ENCODE results near the gene HERC3.

The HERC3 gene

GRCh38 chr4:88705223-88705622 lies 112.9 kb downstream of the HERC3 start:
- Histone ChIP-seq H3K4me1 (ENCODE audit: insufficient read depth, low read length) (no peaks in the 10 kb centered on the region), H3K36me3 (ENCODE audit: insufficient read depth, low read depth, low read length) (no peaks in the 10 kb centered on the region), H3K9me3 (ENCODE audit: insufficient read depth, low read depth, low read length) (no peaks in the 10 kb centered on the region), H3K27ac (ENCODE audit: low read length) (no peak overlapping the region), H3K27me3 (ENCODE audit: insufficient read depth, low read length) (no peaks in the 10 kb centered on the region), H3K4me3 (ENCODE audit: low read length) (no peak overlapping the region), H3K9ac (ENCODE audit: low read depth, low read length) (no peak overlapping the region)

- no peaks in the 10 kb centered on the region for H3K27me3 ChIP-seq (ENCODE audit: insufficient read depth, low read length)
- H3K36me3 ChIP-seq (ENCODE audit: insufficient read depth, low read depth, low read length) = no peaks in the 10 kb centered on the region
- H3K9me3 ChIP-seq (ENCODE audit: insufficient read depth, low read depth, low read length) = no peaks in the 10 kb centered on the region
- no peak overlapping the region for H3K27ac ChIP-seq (ENCODE audit: low read length)
- no peaks in the 10 kb centered on the region for H3K4me1 ChIP-seq (ENCODE audit: insufficient read depth, low read length)
- no peak overlapping the region for H3K9ac ChIP-seq (ENCODE audit: low read depth, low read length)
- no peak overlapping the region for H3K4me3 ChIP-seq (ENCODE audit: low read length)
These were observed 113.7 kb downstream of the HERC3 start for GRCh38 chr4:88705805-88706492.

GRCh38 chr4:88706574-88706973 lies 114.3 kb downstream of the HERC3 start:
- Histone ChIP-seq H3K4me3 (ENCODE audit: low read length) (no peak overlapping the region), H3K36me3 (ENCODE audit: insufficient read depth, low read depth, low read length) (no peaks in the 10 kb centered on the region), H3K27ac (ENCODE audit: low read length) (no peak overlapping the region), H3K4me1 (ENCODE audit: insufficient read depth, low read length) (no peaks in the 10 kb centered on the region), H3K27me3 (ENCODE audit: insufficient read depth, low read length) (no peaks in the 10 kb centered on the region), H3K9ac (ENCODE audit: low read depth, low read length) (no peak overlapping the region), H3K9me3 (ENCODE audit: insufficient read depth, low read depth, low read length) (no peaks in the 10 kb centered on the region)

DNA sequence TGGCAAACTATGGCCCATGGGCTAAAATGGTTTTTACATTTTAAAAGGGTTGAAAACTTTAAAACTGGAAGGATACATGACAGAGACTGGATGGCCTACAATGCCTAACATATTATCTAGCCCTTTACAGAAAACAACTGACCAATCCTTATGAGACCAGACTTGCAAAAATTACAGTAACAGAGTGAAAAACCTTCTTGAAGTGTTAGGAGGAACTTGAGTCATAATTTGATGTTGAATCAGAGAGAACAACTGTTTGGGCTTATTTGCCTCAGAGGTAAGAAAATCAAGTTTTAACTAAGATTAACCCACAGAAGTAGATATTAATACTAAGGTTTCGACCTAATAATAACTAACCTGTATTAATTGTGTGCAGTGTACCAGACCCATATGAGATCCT lies 117.7 kb downstream of the HERC3 start:
- Histone ChIP-seq H3K36me3 (ENCODE audit: insufficient read depth, low read depth, low read length) (no peaks in the 10 kb centered on the region), H3K4me3 (ENCODE audit: low read length) (no peak overlapping the region), H3K4me1 (ENCODE audit: insufficient read depth, low read length) (no peaks in the 10 kb centered on the region), H3K9me3 (ENCODE audit: insufficient read depth, low read depth, low read length) (no peaks in the 10 kb centered on the region), H3K27ac (ENCODE audit: low read length) (no peak overlapping the region), H3K9ac (ENCODE audit: low read depth, low read length) (no peak overlapping the region), H3K27me3 (ENCODE audit: insufficient read depth, low read length) (no peaks in the 10 kb centered on the region)

DNA sequence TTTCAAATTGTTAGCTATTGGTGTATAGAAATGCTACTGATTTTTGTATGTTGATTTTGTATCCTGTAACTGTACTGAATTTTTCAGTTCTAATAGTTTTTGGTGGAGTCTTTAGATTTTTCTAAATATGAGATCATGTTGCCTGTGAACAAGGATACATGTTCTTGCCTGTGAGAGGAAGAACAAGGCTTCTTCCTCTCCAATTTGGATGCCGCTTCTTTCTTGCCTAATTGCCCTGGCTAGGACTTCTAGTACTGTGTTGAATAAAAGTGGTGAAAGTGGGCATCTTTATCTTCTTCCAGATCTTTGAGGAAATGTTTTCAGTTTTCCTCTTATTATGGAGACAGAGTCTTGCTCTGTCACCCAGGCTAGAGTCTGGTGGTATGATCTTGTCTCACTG lies 121.5 kb downstream of the HERC3 start:
- no peak overlapping the region for H3K4me3 ChIP-seq (ENCODE audit: low read length)
- H3K27ac ChIP-seq (ENCODE audit: low read length) = no peak overlapping the region
- H3K9me3 ChIP-seq (ENCODE audit: insufficient read depth, low read depth, low read length) = peaks cover 19% of the 10 kb centered on the region; the same call in 1 of the 2 replicates
- H3K4me1 ChIP-seq (ENCODE audit: insufficient read depth, low read length) = no peaks in the 10 kb centered on the region
- H3K9ac ChIP-seq (ENCODE audit: low read depth, low read length) = no peak overlapping the region
- H3K27me3 ChIP-seq (ENCODE audit: insufficient read depth, low read length) = no peaks in the 10 kb centered on the region
- H3K36me3 ChIP-seq (ENCODE audit: insufficient read depth, low read depth, low read length) = peaks cover 3% of the 10 kb centered on the region; the same call in 1 of the 2 replicates

DNA sequence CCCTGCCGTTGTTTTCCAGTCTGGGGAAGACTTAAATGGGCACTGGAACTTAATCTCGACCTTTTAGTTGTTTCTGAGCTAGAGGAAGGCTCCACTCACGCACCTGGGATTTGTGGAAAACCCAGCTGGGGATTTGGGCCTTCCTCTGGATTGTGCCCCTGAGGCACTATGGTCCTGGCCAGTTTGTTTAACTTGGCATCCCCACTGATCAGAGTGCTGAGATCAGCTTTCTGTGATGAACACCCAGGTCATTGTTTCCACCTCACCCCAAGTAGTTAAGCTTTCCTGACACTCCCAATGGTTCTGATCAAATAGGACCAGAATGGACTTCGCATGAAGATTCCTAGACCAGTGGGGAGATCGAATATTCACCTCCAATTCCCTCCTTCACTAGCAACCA lies 125.8 kb downstream of the HERC3 start:
- H3K4me1 ChIP-seq (ENCODE audit: insufficient read depth, low read length) = no peaks in the 10 kb centered on the region
- no peak overlapping the region for H3K9ac ChIP-seq (ENCODE audit: low read depth, low read length)
- peaks cover 19% of the 10 kb centered on the region for H3K9me3 ChIP-seq (ENCODE audit: insufficient read depth, low read depth, low read length)
- H3K4me3 ChIP-seq (ENCODE audit: low read length) = no peak overlapping the region
- H3K36me3 ChIP-seq (ENCODE audit: insufficient read depth, low read depth, low read length) = peaks cover 3% of the 10 kb centered on the region; the same call in 1 of the 2 replicates
- H3K27me3 ChIP-seq (ENCODE audit: insufficient read depth, low read length) = no peaks in the 10 kb centered on the region
- no peak overlapping the region for H3K27ac ChIP-seq (ENCODE audit: low read length)

GRCh38 chr4:88719381-88719780 lies 127.1 kb downstream of the HERC3 start:
- peaks cover 3% of the 10 kb centered on the region; the same call in 1 of the 2 replicates for H3K36me3 ChIP-seq (ENCODE audit: insufficient read depth, low read depth, low read length)
- H3K27me3 ChIP-seq (ENCODE audit: insufficient read depth, low read length) = no peaks in the 10 kb centered on the region
- H3K4me3 ChIP-seq (ENCODE audit: low read length) = no peak overlapping the region
- H3K4me1 ChIP-seq (ENCODE audit: insufficient read depth, low read length) = no peaks in the 10 kb centered on the region; the same call in 1 of the 2 replicates
- H3K9me3 ChIP-seq (ENCODE audit: insufficient read depth, low read depth, low read length) = peaks cover 19% of the 10 kb centered on the region
- no peak overlapping the region for H3K27ac ChIP-seq (ENCODE audit: low read length)
- no peak overlapping the region for H3K9ac ChIP-seq (ENCODE audit: low read depth, low read length)

- Histone ChIP-seq H3K9me3 (ENCODE audit: insufficient read depth, low read depth, low read length) (peaks cover 19% of the 10 kb centered on the region), H3K27me3 (ENCODE audit: insufficient read depth, low read length) (no peaks in the 10 kb centered on the region), H3K36me3 (ENCODE audit: insufficient read depth, low read depth, low read length) (peaks cover 3% of the 10 kb centered on the region; the same call in 1 of the 2 replicates), H3K4me3 (ENCODE audit: low read length) (no peak overlapping the region), H3K9ac (ENCODE audit: low read depth, low read length) (no peak overlapping the region), H3K4me1 (ENCODE audit: insufficient read depth, low read length) (peaks cover 10% of the 10 kb centered on the region), H3K27ac (ENCODE audit: low read length) (no peak overlapping the region)
These were observed 128.5 kb downstream of the HERC3 start for GRCh38 chr4:88720451-88721428.

DNA sequence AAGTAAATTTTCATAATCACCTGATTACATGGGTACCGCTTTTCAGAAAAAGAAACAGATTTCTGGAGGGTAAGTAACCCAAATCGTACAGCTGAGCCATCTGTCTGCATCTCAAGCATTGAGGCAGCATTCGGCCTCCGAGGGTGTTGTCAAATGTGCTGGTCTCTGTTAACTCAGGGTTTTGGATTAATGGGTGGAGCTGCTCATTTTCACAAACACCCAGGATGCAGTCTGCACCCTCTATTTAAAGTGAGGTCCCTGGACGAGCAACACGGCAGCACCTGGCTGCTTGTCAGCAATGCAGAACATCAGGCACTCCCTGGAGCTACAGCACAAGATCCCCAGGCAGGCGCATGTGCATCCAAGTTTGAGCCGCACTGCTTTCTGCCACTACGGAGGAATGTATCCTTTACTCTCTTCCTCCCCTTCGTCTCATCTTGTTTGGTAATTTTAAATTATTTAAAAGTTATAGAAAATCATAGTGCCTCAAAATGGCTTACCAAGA lies 130.0 kb downstream of the HERC3 start:
- Histone ChIP-seq H3K27me3 (ENCODE audit: insufficient read depth, low read length) (no peaks in the 10 kb centered on the region), H3K4me3 (ENCODE audit: low read length) (no peak overlapping the region), H3K9ac (ENCODE audit: low read depth, low read length) (no peak overlapping the region), H3K4me1 (ENCODE audit: insufficient read depth, low read length) (peaks cover 10% of the 10 kb centered on the region), H3K9me3 (ENCODE audit: insufficient read depth, low read depth, low read length) (peaks cover 11% of the 10 kb centered on the region), H3K36me3 (ENCODE audit: insufficient read depth, low read depth, low read length) (peaks cover 9% of the 10 kb centered on the region; the same call in 1 of the 2 replicates), H3K27ac (ENCODE audit: low read length) (no peak overlapping the region)

GRCh38 chr4:88722828-88723227 lies 130.5 kb downstream of the HERC3 start:
- Histone ChIP-seq H3K27ac (ENCODE audit: low read length) (no peak overlapping the region), H3K36me3 (ENCODE audit: insufficient read depth, low read depth, low read length) (peaks cover 14% of the 10 kb centered on the region), H3K9ac (ENCODE audit: low read depth, low read length) (no peak overlapping the region), H3K27me3 (ENCODE audit: insufficient read depth, low read length) (no peaks in the 10 kb centered on the region), H3K9me3 (ENCODE audit: insufficient read depth, low read depth, low read length) (peaks cover 6% of the 10 kb centered on the region), H3K4me1 (ENCODE audit: insufficient read depth, low read length) (peaks cover 10% of the 10 kb centered on the region), H3K4me3 (ENCODE audit: low read length) (no peak overlapping the region)

GRCh38 chr4:88724406-88724805 lies 132.1 kb downstream of the HERC3 start:
- Histone ChIP-seq H3K36me3 (ENCODE audit: insufficient read depth, low read depth, low read length) (peaks cover 20% of the 10 kb centered on the region), H3K4me3 (ENCODE audit: low read length) (no peak overlapping the region), H3K4me1 (ENCODE audit: insufficient read depth, low read length) (peaks cover 10% of the 10 kb centered on the region), H3K9ac (ENCODE audit: low read depth, low read length) (peak overlapping the region; percentile 50; the same call in 1 of the 2 replicates), H3K27ac (ENCODE audit: low read length) (no peak overlapping the region), H3K9me3 (ENCODE audit: insufficient read depth, low read depth, low read length) (no peaks in the 10 kb centered on the region; the same call in 1 of the 2 replicates), H3K27me3 (ENCODE audit: insufficient read depth, low read length) (no peaks in the 10 kb centered on the region)

All from iPS-20b (cell line).